KMS-11 (cell line): ENCODE results near the gene MLIP.

Experiments
- H2AFZ ChIP-seq: fragments of 200-600 bp; sonication (generic); 2 replicates; pipeline ENCODE4 v1.6.1; 2016; ENCODE audit warnings: antibody characterized with exemption, mixed run types, low read depth
- H3K27ac ChIP-seq: fragments of 200-600 bp; sonication (generic); 2 replicates; pipeline ENCODE4 v1.6.1; 2016; ENCODE audit warnings: mild to moderate bottlenecking, mixed run types
- H3K27me3 ChIP-seq: fragments of 200-600 bp; sonication (generic); 2 replicates; pipeline ENCODE4 v1.6.1; 2017; ENCODE audit warnings: mild to moderate bottlenecking, low read depth, mixed run types, moderate library complexity; ENCODE audit not compliant: insufficient read depth
- H3K36me3 ChIP-seq: fragments of 200-600 bp; sonication (generic); 2 replicates; pipeline ENCODE4 v1.6.1; 2017; ENCODE audit warnings: mild to moderate bottlenecking, mixed run types; ENCODE audit not compliant: insufficient read depth
- H3K4me1 ChIP-seq: fragments of 200-600 bp; sonication (generic); 2 replicates; pipeline ENCODE4 v1.6.1; 2016; ENCODE audit warnings: mild to moderate bottlenecking, low read depth, mixed run types; ENCODE audit not compliant: poor library complexity, severe bottlenecking
- H3K4me2 ChIP-seq: fragments of 200-600 bp; sonication (generic); 2 replicates; pipeline ENCODE4 v1.7.0; 2016; ENCODE audit warnings: mild to moderate bottlenecking, mixed run types
- H3K4me3 ChIP-seq: fragments of 200-600 bp; sonication (generic); IDR thresholded peaks from 2 replicates; pipeline ENCODE4 v1.6.1; 2017; ENCODE audit warnings: low read depth, low read length, mixed read lengths; ENCODE audit not compliant: insufficient read depth
- H3K79me2 ChIP-seq: fragments of 200-600 bp; sonication (generic); 2 replicates; pipeline ENCODE4 v1.6.1; 2016; ENCODE audit warnings: low read depth, mixed run types; ENCODE audit not compliant: insufficient read depth
- H3K9ac ChIP-seq: fragments of 200-600 bp; sonication (generic); 2 replicates; pipeline ENCODE4 v1.6.1; 2016; ENCODE audit warnings: mild to moderate bottlenecking, mixed run types
- H4K20me1 ChIP-seq: fragments of 200-600 bp; sonication (generic); 2 replicates; pipeline ENCODE4 v1.6.1; 2016; ENCODE audit warnings: mild to moderate bottlenecking, mixed run types; ENCODE audit not compliant: insufficient read depth
- TF ChIP-seq, protein P1 (sequence below): fragments of 200-600 bp; sonication (generic); conservative IDR thresholded peaks from 2 replicates; pipeline ENCODE4 v1.6.1; 2017; ENCODE audit warnings: low read depth, mild to moderate bottlenecking, antibody characterized with exemption, low read length, moderate library complexity, mixed read lengths

Gene MLIP

GRCh38 chr6:54107470-54108090 is 3.7 kb upstream of the MLIP start:
- TF ChIP-seq, protein P1, sequence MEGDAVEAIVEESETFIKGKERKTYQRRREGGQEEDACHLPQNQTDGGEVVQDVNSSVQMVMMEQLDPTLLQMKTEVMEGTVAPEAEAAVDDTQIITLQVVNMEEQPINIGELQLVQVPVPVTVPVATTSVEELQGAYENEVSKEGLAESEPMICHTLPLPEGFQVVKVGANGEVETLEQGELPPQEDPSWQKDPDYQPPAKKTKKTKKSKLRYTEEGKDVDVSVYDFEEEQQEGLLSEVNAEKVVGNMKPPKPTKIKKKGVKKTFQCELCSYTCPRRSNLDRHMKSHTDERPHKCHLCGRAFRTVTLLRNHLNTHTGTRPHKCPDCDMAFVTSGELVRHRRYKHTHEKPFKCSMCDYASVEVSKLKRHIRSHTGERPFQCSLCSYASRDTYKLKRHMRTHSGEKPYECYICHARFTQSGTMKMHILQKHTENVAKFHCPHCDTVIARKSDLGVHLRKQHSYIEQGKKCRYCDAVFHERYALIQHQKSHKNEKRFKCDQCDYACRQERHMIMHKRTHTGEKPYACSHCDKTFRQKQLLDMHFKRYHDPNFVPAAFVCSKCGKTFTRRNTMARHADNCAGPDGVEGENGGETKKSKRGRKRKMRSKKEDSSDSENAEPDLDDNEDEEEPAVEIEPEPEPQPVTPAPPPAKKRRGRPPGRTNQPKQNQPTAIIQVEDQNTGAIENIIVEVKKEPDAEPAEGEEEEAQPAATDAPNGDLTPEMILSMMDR, result no peak
- H3K36me3 ChIP-seq, result no peaks in the 10 kb centered on the region
- no peak overlapping the region for H3K27ac ChIP-seq
- no peak overlapping the region for H3K4me3 ChIP-seq
- H3K79me2 ChIP-seq, result no peaks in the 10 kb centered on the region
- no peak overlapping the region for H2AFZ ChIP-seq
- no peak overlapping the region for H3K9ac ChIP-seq
- H3K4me1 ChIP-seq, result no peaks in the 10 kb centered on the region
- H3K27me3 ChIP-seq, result no peaks in the 10 kb centered on the region
- no peak overlapping the region for H3K4me2 ChIP-seq
- H4K20me1 ChIP-seq, result no peaks in the 10 kb centered on the region

GRCh38 chr6:54108271-54108670 is 3.0 kb upstream of the MLIP start:
- Histone ChIP-seq H3K27me3 (no peaks in the 10 kb centered on the region), H3K4me3 (no peak overlapping the region), H3K4me2 (no peak overlapping the region), H3K27ac (no peak overlapping the region), H4K20me1 (no peaks in the 10 kb centered on the region), H2AFZ (no peak overlapping the region), H3K4me1 (no peaks in the 10 kb centered on the region), H3K36me3 (no peaks in the 10 kb centered on the region), H3K79me2 (no peaks in the 10 kb centered on the region), H3K9ac (no peak overlapping the region)
- TF ChIP-seq, protein P1, result no peak

GRCh38 chr6:54109586-54109985 is 1.7 kb upstream of the MLIP start:
- Histone ChIP-seq H3K79me2 (no peaks in the 10 kb centered on the region), H3K4me1 (no peaks in the 10 kb centered on the region), H4K20me1 (no peaks in the 10 kb centered on the region), H2AFZ (no peak overlapping the region), H3K27ac (no peak overlapping the region), H3K9ac (no peak overlapping the region), H3K36me3 (no peaks in the 10 kb centered on the region), H3K27me3 (no peaks in the 10 kb centered on the region), H3K4me2 (no peak overlapping the region), H3K4me3 (no peak overlapping the region)
- TF ChIP-seq, protein P1, result no peak

DNA sequence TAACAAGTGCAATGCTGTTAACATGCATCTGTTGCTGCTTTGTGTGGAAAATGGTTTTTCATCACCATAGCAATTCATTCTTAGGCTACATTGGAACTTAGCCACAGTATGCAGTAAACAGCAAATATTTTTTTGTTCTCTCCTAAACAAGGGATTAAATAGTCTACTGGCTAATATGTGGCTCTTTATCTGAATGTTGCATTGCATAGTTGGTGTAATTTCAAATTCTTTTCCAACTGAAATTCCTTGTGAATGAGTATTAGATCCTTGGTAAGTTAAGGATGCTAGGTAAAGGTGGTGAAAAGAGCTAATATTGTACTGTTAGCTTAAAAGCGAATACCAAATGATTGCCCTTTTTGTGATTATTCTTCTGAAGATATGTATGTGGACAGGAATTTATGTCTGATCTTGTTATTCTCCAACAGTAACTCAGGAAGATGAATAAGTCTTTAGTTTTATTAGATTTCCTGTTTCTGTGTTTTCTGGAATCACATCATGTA is 958 bp downstream of the MLIP start:
- H3K4me3 ChIP-seq, result no peak overlapping the region
- H3K9ac ChIP-seq, result no peak overlapping the region
- no peaks in the 10 kb centered on the region for H3K4me1 ChIP-seq
- no peak overlapping the region for H3K4me2 ChIP-seq
- H3K36me3 ChIP-seq, result no peaks in the 10 kb centered on the region
- H2AFZ ChIP-seq, result no peak overlapping the region
- no peak overlapping the region for H3K27ac ChIP-seq
- no peaks in the 10 kb centered on the region for H3K79me2 ChIP-seq
- TF ChIP-seq, protein P1, result no peak
- H4K20me1 ChIP-seq, result no peaks in the 10 kb centered on the region
- H3K27me3 ChIP-seq, result no peaks in the 10 kb centered on the region
